Measurements from ENCODE around the gene PDCD1. TPM values are rescaled to one million over a fixed set of nuclear protein-coding genes. Genes with fewer than 3 reads are reported as not detected.

PDCD1 gene
- total RNA-seq, 6 donors from 2014 or later, result 0.49 to 4.2 (median 0.91) TPM; not detected in 1

DNA sequence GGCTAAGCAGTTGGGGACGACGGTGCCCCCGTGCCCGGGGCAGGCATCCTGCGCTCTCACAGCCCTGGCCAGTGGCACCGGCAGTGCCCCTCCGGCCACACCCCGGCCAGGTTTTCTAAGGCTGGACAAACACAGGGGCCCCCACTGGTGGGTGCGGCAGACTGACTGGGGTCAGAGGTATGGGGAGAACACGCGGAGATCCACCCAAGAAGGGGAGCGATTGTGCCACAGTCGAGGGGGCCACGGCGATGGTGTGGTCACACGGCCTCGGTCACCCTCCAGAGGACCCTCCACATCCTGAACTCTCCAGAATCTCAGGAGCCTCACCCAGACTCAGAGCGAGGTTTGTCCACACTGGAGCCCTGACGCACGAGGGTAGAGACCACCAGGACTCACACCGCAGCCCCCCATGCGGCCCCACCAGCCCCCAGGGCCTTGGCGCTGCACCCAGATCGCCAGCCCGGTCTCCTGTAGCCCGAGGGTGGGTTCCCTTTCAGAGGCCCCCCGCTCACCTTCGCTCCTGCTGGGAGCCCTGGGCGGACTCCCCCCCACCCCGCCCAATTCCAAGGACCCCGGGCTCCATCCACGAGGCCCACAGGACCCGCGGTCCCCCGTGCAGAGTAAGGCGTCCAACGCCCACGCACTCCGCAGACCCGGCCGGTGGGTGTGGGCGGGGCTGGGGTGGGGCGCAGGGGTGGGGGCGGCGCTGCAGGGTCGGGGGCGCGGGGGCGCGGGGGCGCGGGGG, 15.2 kb downstream of the PDCD1 start:
- H3K9me3 ChIP-seq, result no peaks in the 10 kb centered on the region
- TF ChIP-seq, protein P1, sequence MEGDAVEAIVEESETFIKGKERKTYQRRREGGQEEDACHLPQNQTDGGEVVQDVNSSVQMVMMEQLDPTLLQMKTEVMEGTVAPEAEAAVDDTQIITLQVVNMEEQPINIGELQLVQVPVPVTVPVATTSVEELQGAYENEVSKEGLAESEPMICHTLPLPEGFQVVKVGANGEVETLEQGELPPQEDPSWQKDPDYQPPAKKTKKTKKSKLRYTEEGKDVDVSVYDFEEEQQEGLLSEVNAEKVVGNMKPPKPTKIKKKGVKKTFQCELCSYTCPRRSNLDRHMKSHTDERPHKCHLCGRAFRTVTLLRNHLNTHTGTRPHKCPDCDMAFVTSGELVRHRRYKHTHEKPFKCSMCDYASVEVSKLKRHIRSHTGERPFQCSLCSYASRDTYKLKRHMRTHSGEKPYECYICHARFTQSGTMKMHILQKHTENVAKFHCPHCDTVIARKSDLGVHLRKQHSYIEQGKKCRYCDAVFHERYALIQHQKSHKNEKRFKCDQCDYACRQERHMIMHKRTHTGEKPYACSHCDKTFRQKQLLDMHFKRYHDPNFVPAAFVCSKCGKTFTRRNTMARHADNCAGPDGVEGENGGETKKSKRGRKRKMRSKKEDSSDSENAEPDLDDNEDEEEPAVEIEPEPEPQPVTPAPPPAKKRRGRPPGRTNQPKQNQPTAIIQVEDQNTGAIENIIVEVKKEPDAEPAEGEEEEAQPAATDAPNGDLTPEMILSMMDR (IDR thresholded peaks at IDR 0.05), result no peak
- TF ChIP-seq EP300 (IDR thresholded peaks at IDR 0.05) (no peak), POLR2AphosphoS5 (IDR thresholded peaks at IDR 0.05) (no peak), POLR2A (IDR thresholded peaks at IDR 0.05) (no peak)
- 65 to 75% methylated on average over 16 to 39 of the region's 52 CpGs for WGBS, 2 donors
- H3K36me3 ChIP-seq, result no peaks in the 10 kb centered on the region
- peak overlapping the region in 3 of 4 donors; percentile 37 to 51 (median 46) for H3K4me3 ChIP-seq
- DNase-seq, result peak in 1 of 2 donors; percentile 77
- H3K27ac ChIP-seq, result peak overlapping the region; percentile 26 to 75 (median 66)
- H3K27me3 ChIP-seq, result peaks cover 0 to 5% (median 0%) of the 10 kb centered on the region in 4 donors
- peaks cover 10 to 26% (median 16%) of the 10 kb centered on the region in 4 donors for H3K4me1 ChIP-seq
- peak; percentile 2 to 37 for ATAC-seq (ENCODE audit: low FRiP score in 2 of 2)

DNA sequence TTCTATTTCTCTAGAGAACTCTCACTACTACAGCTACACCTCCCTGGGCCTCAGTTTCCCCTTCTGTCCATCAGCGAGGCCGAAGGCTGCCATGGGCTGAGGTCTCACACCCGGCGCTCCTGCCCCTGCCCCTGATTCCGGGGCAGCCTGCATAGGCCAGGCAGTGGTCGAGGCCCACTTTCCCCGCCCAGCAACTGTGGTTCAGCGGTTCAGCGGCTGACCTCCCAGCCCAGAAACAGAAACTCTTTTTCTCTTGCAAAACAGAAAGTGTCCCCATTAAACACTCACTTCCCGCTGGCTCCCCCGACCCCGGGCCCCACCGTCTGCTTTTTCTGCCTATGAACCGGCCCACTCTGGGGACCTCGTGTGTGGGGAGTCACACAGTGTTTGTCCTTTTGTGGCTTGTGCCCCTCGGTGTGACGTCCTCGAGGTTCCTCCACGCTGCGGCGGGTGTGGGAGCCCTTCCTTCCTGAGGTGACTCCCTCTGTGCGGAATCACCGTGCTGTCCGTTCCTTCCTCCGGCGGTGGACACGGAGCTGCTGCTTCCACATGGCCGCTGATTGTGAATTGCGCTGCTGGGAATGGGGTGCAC, 16.0 kb downstream of the PDCD1 start:
- TF ChIP-seq EP300 (IDR thresholded peaks at IDR 0.05) (peak in 1 of 4 donors; percentile 62), POLR2A (IDR thresholded peaks at IDR 0.05) (peak in 2 of 4 donors; percentile 15 to 68), POLR2AphosphoS5 (IDR thresholded peaks at IDR 0.05) (peak; percentile 37 to 74)
- TF ChIP-seq, protein P1 (IDR thresholded peaks at IDR 0.05), result no peak
- no peaks in the 10 kb centered on the region for H3K36me3 ChIP-seq
- ATAC-seq (ENCODE audit: low FRiP score in 2 of 2), result peak; percentile 55 to 60
- no peaks in the 10 kb centered on the region for H3K9me3 ChIP-seq
- WGBS, 2 donors, result 37 to 44% methylated on average over 24 to 29 of the region's 29 CpGs
- peaks cover 10 to 26% (median 16%) of the 10 kb centered on the region in 4 donors for H3K4me1 ChIP-seq
- peak; percentile 65 to 83 for DNase-seq
- H3K4me3 ChIP-seq, result peak overlapping the region in 3 of 4 donors; percentile 37 to 51 (median 46)
- peak overlapping the region; percentile 26 to 75 (median 66) for H3K27ac ChIP-seq
- H3K27me3 ChIP-seq, result peaks cover 0 to 5% (median 0%) of the 10 kb centered on the region in 4 donors

DNA sequence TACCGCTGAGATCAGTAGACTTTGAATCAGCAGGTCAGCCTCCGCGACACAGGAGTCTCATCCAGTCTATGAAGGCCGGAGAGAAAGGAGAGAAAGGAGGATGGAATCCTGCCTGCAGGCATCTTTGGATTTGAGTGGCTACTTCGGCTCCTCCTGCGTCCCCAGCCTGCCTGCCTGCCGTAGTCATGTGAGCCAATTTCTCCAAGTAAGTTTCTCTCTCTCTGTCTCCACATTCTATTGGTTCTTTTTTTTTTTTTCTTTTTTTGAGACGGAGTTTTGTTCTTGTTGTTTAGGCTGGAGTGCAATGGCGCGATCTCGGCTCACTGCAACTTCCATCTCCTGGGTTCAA, 16.7 kb downstream of the PDCD1 start:
- no peak overlapping the region for H3K4me3 ChIP-seq
- no peak for TF ChIP-seq POLR2AphosphoS5 (IDR thresholded peaks at IDR 0.05)
- TF ChIP-seq EP300 (IDR thresholded peaks at IDR 0.05), result no peak
- TF ChIP-seq, protein P1 (IDR thresholded peaks at IDR 0.05), result no peak
- no peak for TF ChIP-seq POLR2A (IDR thresholded peaks at IDR 0.05)
- DNase-seq (no peak), ATAC-seq (ENCODE audit: low FRiP score in 2 of 2) (no peak)
- H3K9me3 ChIP-seq, result no peaks in the 10 kb centered on the region
- WGBS, 2 donors, result 86 to 89% methylated on average over 11 of the region's 11 CpGs
- H3K27ac ChIP-seq, result no peak overlapping the region
- no peaks in the 10 kb centered on the region for H3K36me3 ChIP-seq
- peaks cover 10 to 26% (median 16%) of the 10 kb centered on the region in 4 donors for H3K4me1 ChIP-seq
- peaks cover 0 to 5% (median 0%) of the 10 kb centered on the region in 4 donors for H3K27me3 ChIP-seq

GRCh38 chr2:241841181-241842066, 17.3 kb downstream of the PDCD1 start:
- Histone ChIP-seq H3K27me3 (peaks cover 0 to 5% (median 0%) of the 10 kb centered on the region in 4 donors), H3K4me1 (peaks cover 10 to 26% (median 16%) of the 10 kb centered on the region in 4 donors), H3K9me3 (no peaks in the 10 kb centered on the region), H3K27ac (no peak overlapping the region), H3K36me3 (no peaks in the 10 kb centered on the region), H3K4me3 (no peak overlapping the region)
- WGBS, 2 donors, result 78 to 84% methylated on average over 28 of the region's 28 CpGs
- DNase-seq (peak in 1 of 2 donors; percentile 65), ATAC-seq (ENCODE audit: low FRiP score in 2 of 2) (no peak)
- TF ChIP-seq, protein P1 (IDR thresholded peaks at IDR 0.05), result no peak
- TF ChIP-seq POLR2A (IDR thresholded peaks at IDR 0.05), result no peak
- TF ChIP-seq POLR2AphosphoS5 (IDR thresholded peaks at IDR 0.05), result no peak
- no peak for TF ChIP-seq EP300 (IDR thresholded peaks at IDR 0.05)

All from upper lobe of left lung (tissue), 6 donors.